Gastrocnemius medialis (tissue), 4 donors: ENCODE results near the gene PSMD1.

Experiments
- POLR2A ChIP-seq, 2 donors: fragments of 450-650 bp; IDR thresholded peaks; one replicate each; pipeline ENCODE4 v1.6.1; 2017; ENCODE audit warnings: antibody characterized with exemption in 2 of 2, mild to moderate bottlenecking in 2 of 2, moderate library complexity in 2 of 2
- TF ChIP-seq, protein P1 (sequence below), 5 experiments: fragments of 450-650 bp in 3 of 5; fragments of 200-600 bp in 2 of 5; sonication (generic) in 2 of 5; IDR thresholded peaks in 4 of 5; conservative IDR thresholded peaks in 1 of 5; 1 replicate in 4 of 5; 2 replicates in 1 of 5; pipeline ENCODE4 v1.5.1; 2016 to 2019; ENCODE audit warnings: antibody characterized with exemption in 5 of 5, mild to moderate bottlenecking in 3 of 5, moderate library complexity in 3 of 5

- TF ChIP-seq, protein P1, sequence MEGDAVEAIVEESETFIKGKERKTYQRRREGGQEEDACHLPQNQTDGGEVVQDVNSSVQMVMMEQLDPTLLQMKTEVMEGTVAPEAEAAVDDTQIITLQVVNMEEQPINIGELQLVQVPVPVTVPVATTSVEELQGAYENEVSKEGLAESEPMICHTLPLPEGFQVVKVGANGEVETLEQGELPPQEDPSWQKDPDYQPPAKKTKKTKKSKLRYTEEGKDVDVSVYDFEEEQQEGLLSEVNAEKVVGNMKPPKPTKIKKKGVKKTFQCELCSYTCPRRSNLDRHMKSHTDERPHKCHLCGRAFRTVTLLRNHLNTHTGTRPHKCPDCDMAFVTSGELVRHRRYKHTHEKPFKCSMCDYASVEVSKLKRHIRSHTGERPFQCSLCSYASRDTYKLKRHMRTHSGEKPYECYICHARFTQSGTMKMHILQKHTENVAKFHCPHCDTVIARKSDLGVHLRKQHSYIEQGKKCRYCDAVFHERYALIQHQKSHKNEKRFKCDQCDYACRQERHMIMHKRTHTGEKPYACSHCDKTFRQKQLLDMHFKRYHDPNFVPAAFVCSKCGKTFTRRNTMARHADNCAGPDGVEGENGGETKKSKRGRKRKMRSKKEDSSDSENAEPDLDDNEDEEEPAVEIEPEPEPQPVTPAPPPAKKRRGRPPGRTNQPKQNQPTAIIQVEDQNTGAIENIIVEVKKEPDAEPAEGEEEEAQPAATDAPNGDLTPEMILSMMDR (IDR thresholded peaks at IDR 0.05 in 4 of 5, conservative IDR thresholded peaks at IDR 0.05 in 1 of 5) = no peak
- TF ChIP-seq POLR2A (IDR thresholded peaks at IDR 0.05) = no peak
These were observed 18.8 kb upstream of the PSMD1 start for GRCh38 chr2:231037731-231038482.
